Thyroid gland (tissue), 4 donors: ENCODE data around the gene AP4B1.

ENCODE experiments used
- CTCF ChIP-seq, 6 experiments: fragments of 200-600 bp in 3 of 6; fragments of 450-650 bp in 3 of 6; sonication (generic) in 3 of 6; IDR thresholded peaks; one replicate each; pipeline ENCODE4 v1.5.1; 2016 to 2019; ENCODE audit warnings: antibody characterized with exemption in 6 of 6, mild to moderate bottlenecking in 2 of 6, inconsistent platforms in 1 of 6, moderate library complexity in 1 of 6
- POLR2A ChIP-seq, 2 donors: fragments of 450-650 bp; IDR thresholded peaks; one replicate each; pipeline ENCODE4 v1.6.1; 2017; ENCODE audit warnings: antibody characterized with exemption in 2 of 2, mild to moderate bottlenecking in 2 of 2, moderate library complexity in 1 of 2

- no peak for TF ChIP-seq CTCF (IDR thresholded peaks at IDR 0.05)
- TF ChIP-seq POLR2A (IDR thresholded peaks at IDR 0.05) = no peak
These were observed 47.1 kb upstream of the AP4B1 start for GRCh38 chr1:113951719-113952118.
